Neural cell (in vitro differentiated cells): Measurements from ENCODE around the gene NKD1. TPM values are rescaled to one million over a fixed set of nuclear protein-coding genes. Genes with fewer than 3 reads are reported as not detected.

ENCODE experiments used
- H2AFZ ChIP-seq: fragments of 200-600, 300-800 bp; sonication (generic), shearing (Covaris generic); 2 replicates; pipeline ENCODE4 v1.6.0; 2014; ENCODE audit warnings: low read depth, mild to moderate bottlenecking, antibody characterized with exemption, low read length, moderate library complexity
- H3F3A ChIP-seq: fragments of 200-600 bp; shearing (Covaris generic); 2 replicates; pipeline ENCODE4 v1.6.1; 2016; ENCODE audit warnings: mild to moderate bottlenecking, moderate library complexity, mixed read lengths, antibody characterized with exemption, low read length; ENCODE audit not compliant: insufficient read depth, poor library complexity, severe bottlenecking
- H3K27ac ChIP-seq: fragments of 200-600, 300-800 bp; sonication (generic), shearing (Covaris generic); 2 replicates; pipeline ENCODE4 v1.5.1; 2014; ENCODE audit warnings: mild to moderate bottlenecking, low read length, moderate library complexity
- H3K27me3 ChIP-seq: fragments of 300-800, 200-600 bp; sonication (generic), shearing (Covaris generic); 2 replicates; pipeline ENCODE4 v1.6.0; 2014; ENCODE audit warnings: mild to moderate bottlenecking, low read depth, low read length, moderate library complexity; ENCODE audit not compliant: insufficient read depth
- H3K36me3 ChIP-seq: fragments of 300-800, 200-600 bp; sonication (generic), shearing (Covaris generic); 2 replicates; pipeline ENCODE4 v1.5.1; 2014; ENCODE audit warnings: mild to moderate bottlenecking, antibody characterized with exemption, low read length, moderate library complexity; ENCODE audit not compliant: insufficient read depth
- H3K4me2 ChIP-seq: fragments of 300-800, 200-600 bp; sonication (generic), shearing (Covaris generic); 2 replicates; pipeline ENCODE4 v1.6.0; 2014; ENCODE audit warnings: mild to moderate bottlenecking, low read length
- H3K4me3 ChIP-seq: fragments of 300-800, 200-600 bp; sonication (generic), shearing (Covaris generic); 2 replicates; pipeline ENCODE4 v1.5.1; 2014; ENCODE audit warnings: mild to moderate bottlenecking, low read length, moderate library complexity
- H3K79me2 ChIP-seq: fragments of 200-600 bp; shearing (Covaris generic); replicated peaks from 2 replicates; pipeline ENCODE4 v1.6.0; 2014; ENCODE audit warnings: mild to moderate bottlenecking, low read length, moderate library complexity; ENCODE audit not compliant: insufficient read depth
- H3K9ac ChIP-seq: fragments of 300-800, 200-600 bp; sonication (generic), shearing (Covaris generic); 2 replicates; pipeline ENCODE4 v1.6.1; 2016; ENCODE audit warnings: mild to moderate bottlenecking, low read length, mixed read lengths
- H3K9me2 ChIP-seq: fragments of 200-600 bp; shearing (Covaris generic); 2 replicates; pipeline ENCODE4 v1.6.1; 2016; ENCODE audit warnings: mild to moderate bottlenecking, low read length, mixed read lengths; ENCODE audit not compliant: insufficient read depth
- H3K9me3 ChIP-seq: fragments of 200-600, 300-800 bp; sonication (generic), shearing (Covaris generic); 2 replicates; pipeline ENCODE4 v1.6.1; 2016; ENCODE audit warnings: mild to moderate bottlenecking, mixed run types, low read length, moderate library complexity, mixed read lengths
- H4K20me1 ChIP-seq: fragments of 200-600 bp; shearing (Covaris generic); 2 replicates; pipeline ENCODE4 v1.6.1; 2016; ENCODE audit warnings: mild to moderate bottlenecking, mixed run types; ENCODE audit not compliant: insufficient read depth
- CTCF ChIP-seq: fragments of 450-650 bp; IDR thresholded peaks from 2 replicates; pipeline ENCODE4 v1.5.1; 2014; ENCODE audit warnings: antibody characterized with exemption, mild to moderate bottlenecking, moderate library complexity; ENCODE audit not compliant: poor library complexity, severe bottlenecking
- EP300 ChIP-seq: fragments of 450-650 bp; conservative IDR thresholded peaks from 2 replicates; pipeline ENCODE4 v1.6.1; 2014; ENCODE audit warnings: antibody characterized with exemption, mild to moderate bottlenecking, moderate library complexity; ENCODE audit not compliant: poor library complexity, severe bottlenecking
- EZH2 ChIP-seq: fragments of 200-600, 300-800 bp; shearing (Covaris generic), sonication (generic); IDR thresholded peaks from 2 replicates; pipeline ENCODE4 v1.6.1; 2014; ENCODE audit warnings: antibody characterized with exemption, low read length, borderline replicate concordance, mild to moderate bottlenecking; ENCODE audit not compliant: insufficient read depth, poor library complexity, severe bottlenecking
- MXI1 ChIP-seq: fragments of 450-650 bp; conservative IDR thresholded peaks from 2 replicates; pipeline ENCODE4 v1.6.1; 2014; ENCODE audit warnings: antibody characterized with exemption, mild to moderate bottlenecking; ENCODE audit not compliant: poor library complexity, severe bottlenecking
- POLR2AphosphoS5 ChIP-seq: IDR thresholded peaks from 2 replicates; pipeline ENCODE4 v1.6.1; 2012
- RAD21 ChIP-seq: fragments of 450-650 bp; conservative IDR thresholded peaks from 2 replicates; pipeline ENCODE4 v1.6.1; 2014; ENCODE audit warnings: antibody characterized with exemption, mild to moderate bottlenecking, moderate library complexity
- REST ChIP-seq: IDR thresholded peaks from 2 replicates; pipeline ENCODE4 v1.6.1; 2012; ENCODE audit warnings: borderline replicate concordance
- SMC3 ChIP-seq: fragments of 450-650 bp; conservative IDR thresholded peaks from 2 replicates; pipeline ENCODE4 v1.6.1; 2014; ENCODE audit warnings: antibody characterized with exemption, mild to moderate bottlenecking, moderate library complexity; ENCODE audit not compliant: poor library complexity
- TAF1 ChIP-seq: IDR thresholded peaks from 2 replicates; pipeline ENCODE4 v1.6.1; 2012; ENCODE audit warnings: low read depth
- polyA plus RNA-seq: library from polyadenylated mRNA; depleted of rRNA; stranded (reverse); fragments of >200 nt; gene quantifications from 2 replicates; pipeline ENCODE4 v1.2.3, GENCODE V29; 2014

The NKD1 gene
- polyA plus RNA-seq, 1 donor from 2014 or later, result 1.1 TPM

- TF ChIP-seq EZH2 (no peak), EP300 (no peak), MXI1 (no peak), RAD21 (no peak), SMC3 (no peak), REST (no peak), CTCF (no peak), TAF1 (no peak)
- H3K36me3 ChIP-seq, result no peaks in the 10 kb centered on the region
- H2AFZ ChIP-seq, result no peak overlapping the region
- no peaks in the 10 kb centered on the region for H3K9me3 ChIP-seq
- no peaks in the 10 kb centered on the region for H3F3A ChIP-seq
- no peaks in the 10 kb centered on the region for H3K27me3 ChIP-seq
- no peaks in the 10 kb centered on the region for H4K20me1 ChIP-seq
- H3K4me2 ChIP-seq, result no peak overlapping the region
- no peaks in the 10 kb centered on the region for H3K79me2 ChIP-seq
- no peak overlapping the region for H3K4me3 ChIP-seq
- H3K9me2 ChIP-seq, result no peaks in the 10 kb centered on the region
- no peak overlapping the region for H3K9ac ChIP-seq
- no peak overlapping the region for H3K27ac ChIP-seq
Observed at GRCh38 chr16:50568187-50568815, 20.1 kb downstream of the NKD1 start.

GRCh38 chr16:50570354-50570753 is 22.2 kb downstream of the NKD1 start:
- Histone ChIP-seq H3K9me3 (no peaks in the 10 kb centered on the region), H3K27ac (no peak overlapping the region), H3K9ac (no peak overlapping the region), H4K20me1 (no peaks in the 10 kb centered on the region), H3K36me3 (no peaks in the 10 kb centered on the region), H3K4me2 (no peak overlapping the region), H3K4me3 (no peak overlapping the region), H3K9me2 (no peaks in the 10 kb centered on the region), H3F3A (no peaks in the 10 kb centered on the region), H3K27me3 (no peaks in the 10 kb centered on the region), H3K79me2 (no peaks in the 10 kb centered on the region), H2AFZ (no peak overlapping the region)
- TF ChIP-seq TAF1 (no peak), CTCF (no peak), SMC3 (no peak), RAD21 (no peak), REST (no peak), EP300 (no peak), MXI1 (no peak), POLR2AphosphoS5 (no peak), EZH2 (no peak)
